Peyer's patch (tissue), 4 donors: ENCODE results near the gene AKIRIN2. TPM values are rescaled to one million over a fixed set of nuclear protein-coding genes. Genes with fewer than 3 reads are reported as not detected.

Experiments
- DNase-seq, 3 donors: peaks; one replicate each; pipeline ENCODE4 v3.0.0-alpha.2; 2017 to 2019
- H3K27ac ChIP-seq, 4 donors: fragments of 200-600 bp; sonication (generic); one replicate each; pipeline ENCODE4 v1.5.1; 2016 to 2019
- H3K27me3 ChIP-seq, 2 donors: fragments of 200-600 bp; sonication (generic); one replicate each; pipeline ENCODE4 v1.5.1; 2019
- H3K36me3 ChIP-seq, 3 donors: fragments of 200-600 bp; sonication (generic); one replicate each; pipeline ENCODE4 v1.5.1; 2016 to 2019
- H3K4me1 ChIP-seq, 4 donors: fragments of 200-600 bp; sonication (generic); one replicate each; pipeline ENCODE4 v1.5.1; 2016 to 2019
- H3K4me3 ChIP-seq, 4 donors: fragments of 200-600 bp; sonication (generic); 1 replicate in 3 of 4; 2 replicates in 1 of 4; pipeline ENCODE4 v1.5.1; 2016 to 2019; ENCODE audit warnings: mild to moderate bottlenecking in 1 of 4
- H3K9me3 ChIP-seq, 4 donors: fragments of 200-600 bp; sonication (generic); one replicate each; pipeline ENCODE4 v1.5.1; 2016 to 2019; ENCODE audit warnings: mild to moderate bottlenecking in 1 of 4
- POLR2A ChIP-seq, 2 donors: fragments of 450-650 bp; IDR thresholded peaks; one replicate each; pipeline ENCODE4 v1.5.1; 2017; ENCODE audit warnings: antibody characterized with exemption in 2 of 2, mild to moderate bottlenecking in 2 of 2, moderate library complexity in 2 of 2
- total RNA-seq, 4 donors: library from RNA; depleted of rRNA; stranded (reverse); fragments of >200 nt; gene quantifications; one replicate each; pipeline ENCODE4 v1.1.0, GENCODE V29; 2016
- TF ChIP-seq, protein P1 (sequence below), 6 experiments: fragments of 450-650 bp in 4 of 6; fragments of 200-600 bp in 2 of 6; sonication (generic) in 1 of 6; IDR thresholded peaks; one replicate each; pipeline ENCODE4 v1.5.1; 2017 to 2019; ENCODE audit warnings: antibody characterized with exemption in 6 of 6, mild to moderate bottlenecking in 3 of 6, moderate library complexity in 1 of 6

AKIRIN2 gene
- total RNA-seq, 4 donors from 2014 or later: 24.6 to 38.2 (median 28.3) TPM

DNA sequence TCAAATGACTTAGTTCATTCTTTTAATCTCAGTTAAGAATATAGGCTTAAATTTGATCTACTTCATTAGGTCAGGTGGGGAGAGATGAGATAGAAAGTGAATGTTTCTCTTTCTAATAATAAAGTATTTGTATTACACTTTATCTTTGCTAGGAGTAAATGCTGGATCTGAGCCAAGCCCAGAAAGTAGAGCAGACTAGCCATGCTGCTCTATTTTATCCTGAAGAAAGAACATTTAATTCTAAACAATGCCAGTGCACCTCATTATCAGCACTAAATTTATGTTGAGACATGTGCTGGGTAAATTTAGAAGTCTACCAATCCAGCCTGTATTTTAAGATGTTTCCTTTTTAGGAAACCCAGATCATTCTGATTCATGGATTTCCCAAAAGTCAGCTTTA, 43.5 kb downstream of the AKIRIN2 start:
- Histone ChIP-seq H3K4me1 (no peaks in the 10 kb centered on the region), H3K9me3 (no peaks in the 10 kb centered on the region), H3K36me3 (peaks cover 0 to 5% (median 0%) of the 10 kb centered on the region in 3 donors), H3K27me3 (no peaks in the 10 kb centered on the region), H3K4me3 (no peak overlapping the region), H3K27ac (no peak overlapping the region)
- TF ChIP-seq POLR2A (IDR thresholded peaks at IDR 0.05): no peak
- TF ChIP-seq, protein P1, sequence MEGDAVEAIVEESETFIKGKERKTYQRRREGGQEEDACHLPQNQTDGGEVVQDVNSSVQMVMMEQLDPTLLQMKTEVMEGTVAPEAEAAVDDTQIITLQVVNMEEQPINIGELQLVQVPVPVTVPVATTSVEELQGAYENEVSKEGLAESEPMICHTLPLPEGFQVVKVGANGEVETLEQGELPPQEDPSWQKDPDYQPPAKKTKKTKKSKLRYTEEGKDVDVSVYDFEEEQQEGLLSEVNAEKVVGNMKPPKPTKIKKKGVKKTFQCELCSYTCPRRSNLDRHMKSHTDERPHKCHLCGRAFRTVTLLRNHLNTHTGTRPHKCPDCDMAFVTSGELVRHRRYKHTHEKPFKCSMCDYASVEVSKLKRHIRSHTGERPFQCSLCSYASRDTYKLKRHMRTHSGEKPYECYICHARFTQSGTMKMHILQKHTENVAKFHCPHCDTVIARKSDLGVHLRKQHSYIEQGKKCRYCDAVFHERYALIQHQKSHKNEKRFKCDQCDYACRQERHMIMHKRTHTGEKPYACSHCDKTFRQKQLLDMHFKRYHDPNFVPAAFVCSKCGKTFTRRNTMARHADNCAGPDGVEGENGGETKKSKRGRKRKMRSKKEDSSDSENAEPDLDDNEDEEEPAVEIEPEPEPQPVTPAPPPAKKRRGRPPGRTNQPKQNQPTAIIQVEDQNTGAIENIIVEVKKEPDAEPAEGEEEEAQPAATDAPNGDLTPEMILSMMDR (IDR thresholded peaks at IDR 0.05): no peak
- no peak for DNase-seq

DNA sequence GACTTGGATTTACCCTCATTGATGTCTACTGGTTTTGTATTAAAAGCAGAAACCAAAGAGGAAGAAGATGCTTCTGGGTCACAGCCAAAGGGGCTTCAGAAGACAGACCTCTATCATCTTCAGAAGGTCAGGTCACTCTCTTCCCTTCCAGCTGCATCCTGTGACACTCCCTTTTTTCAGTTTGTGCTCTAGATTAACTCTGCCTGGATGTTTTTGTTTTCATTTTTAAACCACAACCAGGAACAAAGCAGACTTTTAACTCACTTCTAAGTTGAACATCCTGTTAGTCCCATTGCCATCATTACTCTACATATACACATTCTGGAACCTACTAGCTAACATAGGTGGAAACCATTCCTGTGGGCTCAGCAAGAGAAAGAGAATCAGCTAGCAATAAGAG, 45.2 kb downstream of the AKIRIN2 start:
- DNase-seq: no peak
- H3K36me3 ChIP-seq: peaks cover 0 to 5% (median 0%) of the 10 kb centered on the region in 3 donors
- H3K27me3 ChIP-seq: no peaks in the 10 kb centered on the region
- TF ChIP-seq, protein P1 (IDR thresholded peaks at IDR 0.05): no peak
- TF ChIP-seq POLR2A (IDR thresholded peaks at IDR 0.05): no peak
- H3K27ac ChIP-seq: no peak overlapping the region
- no peaks in the 10 kb centered on the region for H3K9me3 ChIP-seq
- no peak overlapping the region for H3K4me3 ChIP-seq
- H3K4me1 ChIP-seq: no peaks in the 10 kb centered on the region

DNA sequence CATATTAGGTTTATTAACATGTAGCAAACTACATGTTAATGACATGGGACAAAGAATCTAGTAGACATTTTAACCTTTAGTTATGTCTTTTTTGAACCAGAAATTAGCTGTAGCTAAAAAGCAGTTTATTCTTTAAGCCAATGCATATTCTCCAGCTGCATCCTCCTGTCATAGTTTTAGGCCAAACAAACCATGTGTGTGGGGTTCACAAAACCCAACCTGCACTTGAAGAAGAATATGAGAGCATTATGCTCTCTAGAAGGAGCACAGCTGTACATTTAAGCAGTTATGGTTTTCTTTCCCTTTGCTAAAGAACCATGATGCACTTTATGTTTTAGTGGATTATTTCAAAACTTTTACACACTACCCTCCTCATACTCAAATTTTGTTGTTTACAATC, 46.2 kb downstream of the AKIRIN2 start:
- Histone ChIP-seq H3K4me3 (no peak overlapping the region), H3K36me3 (no peaks in the 10 kb centered on the region), H3K27ac (no peak overlapping the region), H3K27me3 (no peaks in the 10 kb centered on the region), H3K4me1 (no peaks in the 10 kb centered on the region), H3K9me3 (no peaks in the 10 kb centered on the region)
- TF ChIP-seq POLR2A (IDR thresholded peaks at IDR 0.05): no peak
- TF ChIP-seq, protein P1 (IDR thresholded peaks at IDR 0.05): no peak
- DNase-seq: no peak

DNA sequence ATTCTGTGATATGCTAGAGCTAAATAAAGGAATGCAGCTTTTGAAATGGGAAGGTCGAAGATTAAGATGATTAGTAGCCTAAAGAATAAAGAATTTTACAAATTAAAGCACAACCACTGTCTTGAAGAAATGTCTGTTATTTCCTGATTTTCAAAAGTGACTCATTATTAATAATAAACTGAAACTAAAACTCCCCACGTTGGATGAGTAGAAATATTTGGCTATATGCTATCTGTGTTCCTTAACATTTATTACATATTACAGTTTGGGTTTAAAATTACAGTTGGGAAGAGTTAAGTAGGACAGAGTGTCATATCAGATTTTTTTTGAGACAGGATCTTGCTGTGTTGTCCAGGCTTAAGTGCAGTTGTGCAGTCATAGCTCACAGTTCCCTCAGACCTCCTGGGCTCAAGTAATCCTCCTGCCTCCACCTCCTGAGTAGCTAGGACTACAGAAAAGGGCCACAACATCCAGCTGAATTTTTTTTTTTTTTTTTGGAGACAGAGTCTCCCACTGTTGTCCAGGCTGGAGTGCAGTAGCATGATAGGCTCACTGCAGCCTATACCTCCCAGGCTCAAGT, 47.1 kb downstream of the AKIRIN2 start:
- TF ChIP-seq POLR2A (IDR thresholded peaks at IDR 0.05): no peak
- TF ChIP-seq, protein P1 (IDR thresholded peaks at IDR 0.05): no peak

DNA sequence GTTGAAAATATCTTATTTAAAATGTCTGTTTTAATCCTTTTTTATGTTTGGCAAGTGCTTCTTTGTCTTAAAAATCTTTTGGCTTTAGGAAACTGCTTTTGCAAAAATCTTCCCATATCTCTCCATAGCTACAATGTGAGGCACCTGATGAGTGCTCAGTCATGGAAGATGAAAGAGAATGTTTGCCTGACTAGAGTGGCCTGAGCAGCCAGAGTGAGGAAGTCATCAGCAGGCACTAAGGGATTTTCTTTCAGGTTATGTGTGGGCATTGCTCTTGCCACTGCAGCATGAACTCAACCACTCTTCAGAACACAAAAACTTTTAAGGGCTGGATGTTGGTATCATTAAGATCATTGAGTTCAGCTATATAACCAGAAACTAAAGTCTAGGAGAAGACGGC, 47.9 kb downstream of the AKIRIN2 start:
- TF ChIP-seq, protein P1 (IDR thresholded peaks at IDR 0.05): no peak
- no peak for TF ChIP-seq POLR2A (IDR thresholded peaks at IDR 0.05)
- no peak overlapping the region for H3K4me3 ChIP-seq
- H3K9me3 ChIP-seq: no peaks in the 10 kb centered on the region
- no peaks in the 10 kb centered on the region for H3K4me1 ChIP-seq
- no peaks in the 10 kb centered on the region for H3K36me3 ChIP-seq
- DNase-seq: no peak
- H3K27me3 ChIP-seq: no peaks in the 10 kb centered on the region
- H3K27ac ChIP-seq: no peak overlapping the region

More for the DNA sequence above, 47.1 kb downstream of the AKIRIN2 start:
- Histone ChIP-seq H3K27me3 (no peaks in the 10 kb centered on the region), H3K27ac (no peak overlapping the region), H3K4me1 (no peaks in the 10 kb centered on the region), H3K4me3 (no peak overlapping the region), H3K9me3 (no peaks in the 10 kb centered on the region), H3K36me3 (no peaks in the 10 kb centered on the region)
- DNase-seq: no peak
